GM12878 (cell line): ENCODE results near the gene NME7. TPM values are rescaled to one million over a fixed set of nuclear protein-coding genes. Genes with fewer than 3 reads are reported as not detected.

Source experiments
- ATAC-seq: fragments of 200-7000 bp; cut with Tn5 transposase; 3 replicates; pipeline ENCODE4 v1.9.1; 2020; ENCODE audit warnings: mild to moderate bottlenecking, moderate library complexity
- BruUV-seq: library from RNA; stranded (reverse); fragments of 400-500 nt; replicated peaks from 2 replicates; lab custom pipeline; 2021; lab: Mats Ljungman, UMichigan
- CTCF ChIA-PET: fragments of 300-600 bp; sonication (Branson Sonifier 250); formaldehyde crosslinking; extraction: SDS; loops from one replicate; lab custom pipeline; 2021; ENCODE audit warnings: inconsistent platforms; lab: Yijun Ruan, JAX
- POLR2A ChIA-PET: fragments of 350-600 bp; formaldehyde crosslinking; extraction: SDS; loops from one replicate; lab custom pipeline; 2021; ENCODE audit warnings: inconsistent platforms; lab: Charles Lee
- RAD21 ChIA-PET: fragments of 300-600 bp; sonication (Branson Sonifier 250); formaldehyde crosslinking; loops from one replicate; lab custom pipeline; 2023; ENCODE audit warnings: antibody characterized with exemption; ENCODE audit not compliant: unreplicated experiment; lab: Charles Lee
- SMC1A ChIA-PET: fragments of 300-600 bp; sonication (Branson Sonifier 250); formaldehyde crosslinking; loops from one replicate; lab custom pipeline; 2023; ENCODE audit not compliant: unreplicated experiment, uncharacterized antibody; lab: Charles Lee
- DNase-seq: peaks from one replicate; pipeline ENCODE4 v3.0.0-alpha.2; 2011; ENCODE audit warnings: low read depth, low spot score
- FAIRE-seq: peaks from 3 replicates; lab custom pipeline; 2011; peaks lifted over from hg19 to GRCh38; lab: Jason Lieb, UNC
- H2AFZ ChIP-seq: 2 replicates; pipeline ENCODE4 v1.6.0; 2011; ENCODE audit warnings: low read depth, low read length, control low read depth; ENCODE audit not compliant: control insufficient read depth
- H3K27ac ChIP-seq: 2 replicates; pipeline ENCODE4 v1.5.1; 2011; ENCODE audit warnings: control low read depth; ENCODE audit not compliant: control insufficient read depth, insufficient read depth
- H3K27me3 ChIP-seq, 2 experiments: replicated peaks in 1 of 2; 2 replicates each; pipeline versions ENCODE4 v1.6.0 to v1.6.1; 2011; ENCODE audit warnings: low read length in 1 of 2; ENCODE audit not compliant: control insufficient read depth in 2 of 2, insufficient read depth in 2 of 2
- H3K36me3 ChIP-seq, 2 experiments: 2 replicates each; pipeline ENCODE4 v1.5.1; 2011; ENCODE audit warnings: low read length in 1 of 2; ENCODE audit not compliant: control insufficient read depth in 2 of 2, insufficient read depth in 2 of 2
- H3K4me1 ChIP-seq: 2 replicates; pipeline ENCODE4 v1.6.1; 2011; ENCODE audit warnings: mild to moderate bottlenecking, low read length, moderate library complexity, mixed read lengths; ENCODE audit not compliant: control insufficient read depth, insufficient read depth
- H3K4me2 ChIP-seq: 2 replicates; pipeline ENCODE4 v1.6.0; 2011; ENCODE audit warnings: control low read depth; ENCODE audit not compliant: control insufficient read depth, insufficient read depth
- H3K4me3 ChIP-seq: fragments of 200-600 bp; sonication (generic); 2 replicates; pipeline ENCODE4 v1.5.1; 2016
- H3K79me2 ChIP-seq: 2 replicates; pipeline ENCODE4 v1.6.0; 2011; ENCODE audit warnings: low read length; ENCODE audit not compliant: control insufficient read depth, insufficient read depth
- H3K9ac ChIP-seq: 2 replicates; pipeline ENCODE4 v1.8.0; 2011; ENCODE audit warnings: low read length, control low read depth, mixed read lengths; ENCODE audit not compliant: control insufficient read depth, insufficient read depth
- H3K9me3 ChIP-seq: replicated peaks from 3 replicates; pipeline ENCODE4 v1.5.1; 2011; ENCODE audit warnings: mild to moderate bottlenecking, low read length; ENCODE audit not compliant: control insufficient read depth, insufficient read depth
- H4K20me1 ChIP-seq: 2 replicates; pipeline ENCODE4 v1.6.0; 2011; ENCODE audit not compliant: control insufficient read depth, insufficient read depth
- CTCF ChIP-seq, 3 experiments: IDR thresholded peaks in 2 of 3; conservative IDR thresholded peaks in 1 of 3; 2 replicates each; pipeline ENCODE4 v1.5.1; 2011; ENCODE audit warnings: low read depth in 3 of 3, low read length in 3 of 3, mild to moderate bottlenecking in 3 of 3, control low read depth in 2 of 3, moderate library complexity in 2 of 3, inconsistent platforms in 1 of 3, mixed read lengths in 1 of 3; ENCODE audit not compliant: control insufficient read depth in 2 of 3, insufficient read depth in 1 of 3; ENCODE audit errors: extremely low read depth in 1 of 3
- CUX1 ChIP-seq: IDR thresholded peaks from 2 replicates; pipeline ENCODE4 v1.6.1; 2012; ENCODE audit warnings: improper control_type of control experiment, low read depth, low read length; ENCODE audit not compliant: insufficient replicate concordance
- HDAC2 ChIP-seq: fragments of 200-600 bp; sonication (generic); IDR thresholded peaks from 2 replicates; pipeline ENCODE4 v1.6.1; 2017
- LARP7 ChIP-seq: fragments of 450-650 bp; IDR thresholded peaks from 2 replicates; pipeline ENCODE4 v1.6.1; 2017; ENCODE audit warnings: mild to moderate bottlenecking
- MTA3 ChIP-seq: IDR thresholded peaks from 2 replicates; pipeline ENCODE4 v1.6.1; 2012; ENCODE audit warnings: low read length, inconsistent platforms, borderline replicate concordance
- POU2F2 ChIP-seq: IDR thresholded peaks from 3 replicates; pipeline ENCODE4 v1.6.1; 2011; ENCODE audit warnings: low read depth, mild to moderate bottlenecking, low read length, borderline replicate concordance
- SKIL ChIP-seq: fragments of 450-650 bp; IDR thresholded peaks from 2 replicates; pipeline ENCODE4 v1.6.1; 2017; ENCODE audit warnings: mild to moderate bottlenecking, low read depth, inconsistent platforms; ENCODE audit not compliant: poor library complexity, severe bottlenecking
- STAT1 ChIP-seq: fragments of 450-650 bp; conservative IDR thresholded peaks from 2 replicates; pipeline ENCODE4 v1.6.1; 2014; ENCODE audit warnings: antibody characterized with exemption, mild to moderate bottlenecking
- ZNF24 ChIP-seq: fragments of 450-650 bp; IDR thresholded peaks from 2 replicates; pipeline ENCODE4 v1.6.1; 2017; ENCODE audit warnings: antibody characterized with exemption, mild to moderate bottlenecking
- WGBS: methylation state at CpG from one replicate; pipeline ENCODE4 v1.1.6; 2016; ENCODE audit warnings: low lambda C conversion rate; ENCODE audit not compliant: insufficient replicate concordance, insufficient coverage; ENCODE audit errors: missing lambda C conversion rate; 5-methylcytosine and 5-hydroxymethylcytosine counted together
- in situ Hi-C: fragments of 300-500 bp; cut with MboI; formaldehyde crosslinking; loops from 9 replicates; pipeline ENCODE4 v1.14.3; 2018; ENCODE audit warnings: mixed read lengths
- intact Hi-C: fragments of 100-400 bp; cut with micrococcal nuclease; formaldehyde crosslinking; loops from one replicate; pipeline ENCODE4 v1.14.2; 2022; ENCODE audit not compliant: unreplicated experiment
- polyA plus RNA-seq, 11 experiments: library from polyadenylated mRNA; depleted of rRNA in 4 of 11; unstranded in 6 of 11; stranded (reverse) in 5 of 11; fragments of >200 nt; fragmentation: Nextera tagmentation in 4 of 11; fragmentation: Illumina TruSeq in 1 of 11; extraction: Ambion mirVana in 4 of 11; extraction: Trizol in 1 of 11; gene quantifications; 1 replicate in 1 of 11; 2 replicates in 10 of 11; pipeline versions ENCODE4 v1.2.1 to v1.2.3, GENCODE V29; 2011 to 2016; ENCODE audit warnings: inconsistent platforms in 2 of 11, missing spikeins in 2 of 11, low read depth in 1 of 11
- total RNA-seq, 4 experiments: library from RNA; depleted of rRNA in 3 of 4; stranded (reverse); fragments of >200 nt in 3 of 4; fragmentation: Illumina TruSeq in 1 of 4; extraction: Trizol in 1 of 4; gene quantifications; 2 replicates each; pipeline versions ENCODE4 v1.2.1 to v1.2.3, GENCODE V29; 2013 to 2021
- TF ChIP-seq, protein P1 (sequence below): fragments of 450-650 bp; formaldehyde crosslinking; IDR thresholded peaks from 2 replicates; pipeline ENCODE4 v1.4.0; 2022; ENCODE audit warnings: mild to moderate bottlenecking, moderate library complexity

NME7 gene
- total and polyA plus RNA-seq, 10 of the 15 experiments (the other 5 are each of a cell fraction or from before 2014, with no cell fraction given), result 1.5 to 15.6 (median 7.2) TPM

DNA sequence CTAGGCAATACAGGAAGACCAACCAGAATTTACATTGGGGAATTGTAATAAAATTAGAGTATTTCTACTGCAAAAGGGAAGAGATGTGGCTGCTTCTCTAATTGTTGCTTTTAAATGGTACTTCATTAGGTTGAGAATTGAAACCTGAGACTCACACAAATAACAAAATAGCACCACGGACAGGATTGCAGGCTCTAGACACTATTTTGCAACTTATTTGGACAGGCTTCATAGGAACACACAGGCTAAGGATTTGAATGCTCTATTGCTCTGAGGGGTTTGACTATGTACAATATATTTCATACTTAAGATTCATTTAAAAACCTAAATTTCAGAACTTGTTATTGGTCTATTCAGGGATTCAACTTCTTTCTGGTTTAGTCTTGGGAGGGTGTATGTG, 181.5 kb downstream of the NME7 start:
- FAIRE-seq, result no peak
- ChIA-PET RAD21 (no interaction called here), POLR2A (no interaction called here), SMC1A (no interaction called here), CTCF (no interaction called here)
- no peak for ATAC-seq
- TF ChIP-seq HDAC2, result no peak
- TF ChIP-seq, protein P1, sequence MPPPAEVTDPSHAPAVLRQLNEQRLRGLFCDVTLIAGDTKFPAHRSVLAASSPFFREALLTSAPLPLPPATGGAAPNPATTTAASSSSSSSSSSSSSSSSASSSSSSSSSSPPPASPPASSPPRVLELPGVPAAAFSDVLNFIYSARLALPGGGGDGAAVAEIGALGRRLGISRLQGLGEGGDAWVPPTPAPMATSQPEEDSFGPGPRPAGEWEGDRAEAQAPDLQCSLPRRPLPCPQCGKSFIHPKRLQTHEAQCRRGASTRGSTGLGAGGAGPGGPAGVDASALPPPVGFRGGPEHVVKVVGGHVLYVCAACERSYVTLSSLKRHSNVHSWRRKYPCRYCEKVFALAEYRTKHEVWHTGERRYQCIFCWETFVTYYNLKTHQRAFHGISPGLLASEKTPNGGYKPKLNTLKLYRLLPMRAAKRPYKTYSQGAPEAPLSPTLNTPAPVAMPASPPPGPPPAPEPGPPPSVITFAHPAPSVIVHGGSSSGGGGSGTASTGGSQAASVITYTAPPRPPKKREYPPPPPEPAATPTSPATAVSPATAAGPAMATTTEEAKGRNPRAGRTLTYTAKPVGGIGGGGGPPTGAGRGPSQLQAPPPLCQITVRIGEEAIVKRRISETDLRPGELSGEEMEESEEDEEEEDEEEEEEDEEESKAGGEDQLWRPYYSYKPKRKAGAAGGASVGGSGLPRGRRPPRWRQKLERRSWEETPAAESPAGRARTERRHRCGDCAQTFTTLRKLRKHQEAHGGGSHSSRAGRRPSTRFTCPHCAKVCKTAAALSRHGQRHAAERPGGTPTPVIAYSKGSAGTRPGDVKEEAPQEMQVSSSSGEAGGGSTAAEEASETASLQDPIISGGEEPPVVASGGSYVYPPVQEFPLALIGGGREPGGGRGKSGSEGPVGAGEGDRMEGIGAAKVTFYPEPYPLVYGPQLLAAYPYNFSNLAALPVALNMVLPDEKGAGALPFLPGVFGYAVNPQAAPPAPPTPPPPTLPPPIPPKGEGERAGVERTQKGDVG, result no peak
- no peak for TF ChIP-seq CUX1
- no peak for TF ChIP-seq CTCF (IDR thresholded peaks at IDR 0.05 in 2 of 3, conservative IDR thresholded peaks at IDR 0.05 in 1 of 3; ENCODE audit: control insufficient read depth in 2 of 3, extremely low read depth in 1 of 3, insufficient read depth in 1 of 3, low read depth in 3 of 3, low read length in 3 of 3)
- no peak for TF ChIP-seq ZNF24
- no peak for TF ChIP-seq MTA3
- no peak for TF ChIP-seq STAT1
- TF ChIP-seq POU2F2, result no peak
- no peak for TF ChIP-seq LARP7
- no peak for TF ChIP-seq SKIL
- Histone ChIP-seq H3K9ac (no peak overlapping the region), H3K4me2 (no peak overlapping the region), H4K20me1 (no peaks in the 10 kb centered on the region), H3K4me1 (no peaks in the 10 kb centered on the region), H3K79me2 (no peaks in the 10 kb centered on the region), H3K36me3 (no peaks in the 10 kb centered on the region), H3K27ac (no peak overlapping the region), H2AFZ (no peak overlapping the region), H3K4me3 (no peak overlapping the region), H3K9me3 (no peaks in the 10 kb centered on the region), H3K27me3 (no peaks in the 10 kb centered on the region; a peak in 1 of 4 replicates)
- BruUV-seq, result no TSS peak
- in situ Hi-C loops, result no loop called here
- intact Hi-C loops, result no loop called here
- WGBS, result 33% methylated on average over 1 of the region's 1 CpG
- DNase-seq, result no peak
